Naive thymus-derived CD4-positive, alpha-beta T cell (primary cell): ENCODE data around the gene LIN37. TPM values are rescaled to one million over a fixed set of nuclear protein-coding genes. Genes with fewer than 3 reads are reported as not detected.

Experiments
- ATAC-seq: fragments of 150-1000 bp; cut with Tn5 transposase; 2 replicates; pipeline ENCODE4 v1.10.0; 2021; ENCODE audit warnings: mild to moderate bottlenecking, moderate library complexity
- CTCF ChIA-PET: fragments of 350-600 bp; sonication (Branson Sonifier 250); formaldehyde crosslinking; loops from one replicate; lab custom pipeline; 2021; ENCODE audit warnings: antibody characterized with exemption; lab: Charles Lee
- POLR2A ChIA-PET: fragments of 350-600 bp; sonication (Branson Sonifier 250); formaldehyde crosslinking; loops from one replicate; lab custom pipeline; 2021; ENCODE audit warnings: antibody characterized with exemption, inconsistent platforms; lab: Charles Lee
- DNase-seq, 9 donors: peaks; one replicate each; pipeline versions ENCODE4 v3.0.0 to v3.0.0-alpha.2; 2020 to 2022; ENCODE audit warnings: mixed read lengths in 1 of 9
- H3K27ac ChIP-seq: one replicate; pipeline ENCODE4 v1.7.0; 2013; ENCODE audit warnings: mild to moderate bottlenecking, low read depth, low read length, moderate library complexity
- H3K27me3 ChIP-seq, 2 donors: one replicate each; pipeline ENCODE4 v1.7.0; 2013; ENCODE audit warnings: low read length in 2 of 2, mild to moderate bottlenecking in 2 of 2, moderate library complexity in 2 of 2; ENCODE audit not compliant: control insufficient read depth in 2 of 2, insufficient read depth in 2 of 2
- H3K36me3 ChIP-seq, 3 experiments: 1 replicate in 2 of 3; 2 replicates in 1 of 3; pipeline ENCODE4 v1.7.0; 2013; ENCODE audit warnings: low read length in 3 of 3, mild to moderate bottlenecking in 3 of 3, moderate library complexity in 1 of 3; ENCODE audit not compliant: insufficient read depth in 3 of 3, control insufficient read depth in 2 of 3
- H3K4me1 ChIP-seq, 2 donors: one replicate each; pipeline ENCODE4 v1.7.0; 2013; ENCODE audit warnings: low read length in 2 of 2, mild to moderate bottlenecking in 2 of 2, moderate library complexity in 1 of 2; ENCODE audit not compliant: control insufficient read depth in 2 of 2, insufficient read depth in 2 of 2
- H3K4me3 ChIP-seq: 2 replicates; pipeline ENCODE4 v1.7.0; 2013; ENCODE audit warnings: mild to moderate bottlenecking, low read length
- H3K9me3 ChIP-seq, 3 experiments: 1 replicate in 2 of 3; 2 replicates in 1 of 3; pipeline ENCODE4 v1.7.0; 2013; ENCODE audit warnings: low read length in 3 of 3; ENCODE audit not compliant: control insufficient read depth in 2 of 3
- H3K27ac Mint-ChIP-seq, 9 donors: one replicate each; pipeline ENCODE4 v1.8.0; 2020 to 2022; ENCODE audit warnings: mixed read lengths in 9 of 9, mild to moderate bottlenecking in 8 of 9, moderate library complexity in 5 of 9, inconsistent platforms in 2 of 9
- H3K27me3 Mint-ChIP-seq, 5 donors: one replicate each; pipeline ENCODE4 v1.8.0; 2021 to 2022; ENCODE audit warnings: mixed read lengths in 5 of 5, mild to moderate bottlenecking in 1 of 5
- H3K36me3 Mint-ChIP-seq, 5 donors: one replicate each; pipeline ENCODE4 v1.8.0; 2020 to 2022; ENCODE audit warnings: mixed read lengths in 5 of 5, mild to moderate bottlenecking in 3 of 5, inconsistent platforms in 1 of 5
- H3K4me1 Mint-ChIP-seq, 7 donors: one replicate each; pipeline ENCODE4 v1.8.0; 2020 to 2022; ENCODE audit warnings: mixed read lengths in 7 of 7, mild to moderate bottlenecking in 3 of 7, inconsistent platforms in 1 of 7
- H3K4me3 Mint-ChIP-seq, 10 donors: one replicate each; pipeline ENCODE4 v1.8.0; 2020 to 2022; ENCODE audit warnings: mild to moderate bottlenecking in 10 of 10, mixed read lengths in 10 of 10, moderate library complexity in 6 of 10, inconsistent platforms in 2 of 10
- H3K9me3 Mint-ChIP-seq, 11 donors: one replicate each; pipeline ENCODE4 v1.8.0; 2020 to 2022; ENCODE audit warnings: mixed read lengths in 11 of 11, mild to moderate bottlenecking in 4 of 11, inconsistent platforms in 1 of 11, moderate library complexity in 1 of 11
- intact Hi-C, 2 donors: fragments of 100-400 bp; cut with micrococcal nuclease; formaldehyde crosslinking; loops; one replicate each; pipeline ENCODE4 v1.15.1; 2023
- polyA plus RNA-seq, 2 donors: library from polyadenylated mRNA; unstranded; fragments of 300-500 nt; fragmentation: Illumina TruSeq; gene quantifications; one replicate each; pipeline ENCODE4 v1.2.3, GENCODE V29; 2021
- total RNA-seq, 6 experiments: library from RNA in 5 of 6; stranded (reverse) in 5 of 6; gene quantifications; 1 replicate in 5 of 6; 2 replicates in 1 of 6; pipeline ENCODE4 v1.2.3 and lab custom pipeline; 2021 to 2026

The LIN37 gene
- total and polyA plus RNA-seq, 7 experiments from 2014 or later, result 6.7 to 33.1 (median 18.9) TPM

GRCh38 chr19:35788205-35788960, 40.0 kb downstream of the LIN37 start:
- no peaks in the 10 kb centered on the region for H3K4me1 ChIP-seq
- H3K36me3 Mint-ChIP-seq, result peaks cover 0 to under 1% (median 0%) of the 10 kb centered on the region in 5 donors
- ATAC-seq (no peak), DNase-seq (no peak)
- H3K36me3 ChIP-seq, result peaks cover 0 to 7% (median 0%) of the 10 kb centered on the region in 3 experiments
- H3K9me3 Mint-ChIP-seq, result no peaks in the 10 kb centered on the region
- POLR2A ChIA-PET, result no interaction called here
- no peaks in the 10 kb centered on the region for H3K4me1 Mint-ChIP-seq
- peak overlapping the region in 1 of 9 donors; percentile 52 for H3K27ac Mint-ChIP-seq
- H3K27me3 Mint-ChIP-seq, result peaks cover 0 to 4% (median 0%) of the 10 kb centered on the region in 5 donors
- intact Hi-C loops, result no loop called here
- CTCF ChIA-PET, result interaction anchor here (0.6 kb wide), 1 partner anchor 389 kb away, joined by 5 read pairs; no protein-coding TSS in a partner anchor
- H3K4me3 Mint-ChIP-seq, result no peak overlapping the region
- no peak overlapping the region for H3K27ac ChIP-seq
- no peak overlapping the region for H3K4me3 ChIP-seq
- no peaks in the 10 kb centered on the region for H3K27me3 ChIP-seq
- no peaks in the 10 kb centered on the region for H3K9me3 ChIP-seq

GRCh38 chr19:35789195-35789977, 41.0 kb downstream of the LIN37 start:
- no peak overlapping the region for H3K27ac Mint-ChIP-seq
- intact Hi-C loops, result no loop called here
- Histone ChIP-seq H3K27ac (no peak overlapping the region), H3K4me3 (no peak overlapping the region), H3K27me3 (no peaks in the 10 kb centered on the region), H3K4me1 (no peaks in the 10 kb centered on the region), H3K9me3 (no peaks in the 10 kb centered on the region), H3K36me3 (peaks cover 0 to 7% (median 0%) of the 10 kb centered on the region in 3 experiments)
- peaks cover 0 to 8% (median 5%) of the 10 kb centered on the region in 5 donors for H3K27me3 Mint-ChIP-seq
- no peaks in the 10 kb centered on the region for H3K36me3 Mint-ChIP-seq
- no peaks in the 10 kb centered on the region for H3K9me3 Mint-ChIP-seq
- ChIA-PET CTCF (no interaction called here), POLR2A (no interaction called here)
- no peak for ATAC-seq
- no peaks in the 10 kb centered on the region for H3K4me1 Mint-ChIP-seq
- no peak overlapping the region for H3K4me3 Mint-ChIP-seq
- DNase-seq, result no peak

DNA sequence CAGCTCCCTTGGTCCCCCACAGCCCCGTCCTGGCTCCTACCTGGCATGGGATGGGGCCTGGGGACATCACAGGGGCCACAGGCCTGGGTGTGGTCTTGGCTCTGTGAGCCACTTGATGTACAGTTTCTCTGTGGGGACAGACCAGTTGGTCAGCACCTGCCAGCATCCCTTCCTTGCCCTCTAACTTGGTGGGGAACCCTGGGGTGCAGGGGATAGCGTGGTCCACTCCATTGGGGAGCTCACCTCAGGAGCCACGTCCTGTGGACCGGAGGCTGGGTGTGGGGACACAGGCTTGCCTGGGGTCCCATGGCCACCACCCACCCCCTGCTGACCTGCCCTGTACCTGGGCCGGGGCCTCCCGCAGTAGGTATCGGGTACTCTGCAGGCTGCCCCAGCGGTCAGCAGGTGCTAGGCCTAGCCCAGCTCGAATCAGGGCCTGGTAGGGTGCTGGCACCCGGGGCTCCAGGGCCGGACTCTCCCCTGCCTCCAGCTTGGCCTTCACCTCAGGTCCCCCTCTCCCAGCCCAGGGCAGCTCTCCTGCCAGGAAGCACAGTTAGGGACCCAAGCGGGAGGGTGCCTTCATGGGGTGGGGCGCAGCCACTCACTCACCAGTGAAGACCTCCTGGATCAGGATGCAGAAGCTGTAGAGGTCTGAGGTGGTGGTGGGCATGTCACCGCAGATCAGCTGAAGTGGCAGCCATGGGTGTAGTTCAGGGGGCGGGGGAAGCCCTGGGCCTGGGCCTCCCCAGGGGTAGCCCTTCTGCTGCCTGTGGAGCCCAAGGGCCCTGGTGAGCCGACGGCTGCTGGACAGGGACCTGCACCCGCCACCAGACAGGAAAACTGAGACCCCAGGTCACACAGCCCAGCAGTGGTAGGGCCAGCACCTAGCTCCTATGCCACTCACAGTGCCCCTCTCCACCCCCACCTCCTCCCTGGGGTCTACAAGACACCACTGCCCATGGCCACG, 41.9 kb downstream of the LIN37 start:
- no peak overlapping the region for H3K4me3 ChIP-seq
- no peaks in the 10 kb centered on the region for H3K36me3 Mint-ChIP-seq
- no peaks in the 10 kb centered on the region for H3K27me3 ChIP-seq
- H3K4me3 Mint-ChIP-seq, result no peak overlapping the region
- intact Hi-C loops, result no loop called here
- ATAC-seq, result no peak
- ChIA-PET POLR2A (no interaction called here), CTCF (no interaction called here)
- no peak overlapping the region for H3K27ac Mint-ChIP-seq
- peaks cover 0 to 1% (median 0%) of the 10 kb centered on the region in 3 experiments for H3K36me3 ChIP-seq
- H3K9me3 Mint-ChIP-seq, result no peaks in the 10 kb centered on the region
- H3K27ac ChIP-seq, result no peak overlapping the region
- no peak for DNase-seq
- H3K4me1 Mint-ChIP-seq, result no peaks in the 10 kb centered on the region
- no peaks in the 10 kb centered on the region for H3K4me1 ChIP-seq
- H3K27me3 Mint-ChIP-seq, result peaks cover 0 to 8% (median 5%) of the 10 kb centered on the region in 5 donors
- no peaks in the 10 kb centered on the region for H3K9me3 ChIP-seq

GRCh38 chr19:35790981-35791813, 42.8 kb downstream of the LIN37 start:
- ATAC-seq, result no peak
- Mint-ChIP-seq H3K4me1 (no peaks in the 10 kb centered on the region), H3K27ac (no peak overlapping the region), H3K4me3 (no peak overlapping the region), H3K9me3 (no peaks in the 10 kb centered on the region), H3K36me3 (no peaks in the 10 kb centered on the region), H3K27me3 (peaks cover 4 to 13% (median 8%) of the 10 kb centered on the region in 5 donors)
- ChIA-PET POLR2A (no interaction called here), CTCF (no interaction called here)
- no peak overlapping the region for H3K27ac ChIP-seq
- no peaks in the 10 kb centered on the region for H3K27me3 ChIP-seq
- DNase-seq, result peak in 1 of 9 donors; percentile 11
- H3K36me3 ChIP-seq, result no peaks in the 10 kb centered on the region
- H3K4me1 ChIP-seq, result no peaks in the 10 kb centered on the region
- H3K9me3 ChIP-seq, result no peaks in the 10 kb centered on the region
- no peak overlapping the region for H3K4me3 ChIP-seq
- intact Hi-C loops, result no loop called here

DNA sequence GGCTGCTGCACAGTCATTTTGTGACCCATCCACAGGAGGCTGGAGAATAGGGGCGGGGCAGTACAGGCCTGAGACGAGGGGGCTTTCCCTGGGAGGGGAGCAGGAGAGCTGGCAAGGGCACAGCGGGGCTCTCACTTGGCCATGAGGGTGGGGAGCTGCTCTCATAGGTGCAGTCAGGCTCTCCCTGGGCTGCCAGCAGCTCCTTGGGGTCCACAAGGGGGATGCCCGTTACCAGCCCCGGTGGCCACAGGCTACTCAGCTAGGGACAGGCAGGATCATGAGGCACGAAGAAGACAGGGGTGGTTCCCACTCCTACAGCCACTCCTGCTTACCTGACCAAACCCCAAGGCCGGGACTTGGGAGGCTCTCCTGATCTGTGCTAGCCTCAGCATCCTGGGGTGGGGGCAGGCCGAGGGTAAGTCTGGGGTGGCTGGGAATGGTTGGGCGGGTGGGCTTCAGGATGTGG, 43.5 kb downstream of the LIN37 start:
- no peaks in the 10 kb centered on the region for H3K27me3 ChIP-seq
- no peak overlapping the region for H3K27ac ChIP-seq
- no peak overlapping the region for H3K4me3 Mint-ChIP-seq
- H3K36me3 ChIP-seq, result no peaks in the 10 kb centered on the region
- no peak overlapping the region for H3K4me3 ChIP-seq
- ATAC-seq (no peak), DNase-seq (no peak)
- H3K4me1 ChIP-seq, result no peaks in the 10 kb centered on the region
- no peak overlapping the region for H3K27ac Mint-ChIP-seq
- no peaks in the 10 kb centered on the region for H3K9me3 ChIP-seq
- peaks cover 0 to 2% (median 0%) of the 10 kb centered on the region in 7 donors for H3K4me1 Mint-ChIP-seq
- intact Hi-C loops, result no loop called here
- no peaks in the 10 kb centered on the region for H3K36me3 Mint-ChIP-seq
- CTCF ChIA-PET, result no interaction called here
- no peaks in the 10 kb centered on the region for H3K9me3 Mint-ChIP-seq
- POLR2A ChIA-PET, result interaction anchor here (0.6 kb wide), 1 partner anchor 32 kb away, joined by 3 read pairs; no protein-coding TSS in a partner anchor
- H3K27me3 Mint-ChIP-seq, result peaks cover 11 to 19% (median 14%) of the 10 kb centered on the region in 5 donors
